Neural cell (in vitro differentiated cells): ENCODE measurements around the gene PDE1C.

Experiments
- EP300 ChIP-seq: fragments of 450-650 bp; conservative IDR thresholded peaks from 2 replicates; pipeline ENCODE4 v1.6.1; 2014; ENCODE audit warnings: antibody characterized with exemption, mild to moderate bottlenecking, moderate library complexity; ENCODE audit not compliant: poor library complexity, severe bottlenecking
- EZH2 ChIP-seq: fragments of 200-600, 300-800 bp; shearing (Covaris generic), sonication (generic); IDR thresholded peaks from 2 replicates; pipeline ENCODE4 v1.6.1; 2014; ENCODE audit warnings: antibody characterized with exemption, low read length, borderline replicate concordance, mild to moderate bottlenecking; ENCODE audit not compliant: insufficient read depth, poor library complexity, severe bottlenecking
- MXI1 ChIP-seq: fragments of 450-650 bp; conservative IDR thresholded peaks from 2 replicates; pipeline ENCODE4 v1.6.1; 2014; ENCODE audit warnings: antibody characterized with exemption, mild to moderate bottlenecking; ENCODE audit not compliant: poor library complexity, severe bottlenecking
- POLR2AphosphoS5 ChIP-seq: IDR thresholded peaks from 2 replicates; pipeline ENCODE4 v1.6.1; 2012
- RAD21 ChIP-seq: fragments of 450-650 bp; conservative IDR thresholded peaks from 2 replicates; pipeline ENCODE4 v1.6.1; 2014; ENCODE audit warnings: antibody characterized with exemption, mild to moderate bottlenecking, moderate library complexity
- SMC3 ChIP-seq: fragments of 450-650 bp; conservative IDR thresholded peaks from 2 replicates; pipeline ENCODE4 v1.6.1; 2014; ENCODE audit warnings: antibody characterized with exemption, mild to moderate bottlenecking, moderate library complexity; ENCODE audit not compliant: poor library complexity
- TF ChIP-seq, protein P1 (sequence below): fragments of 450-650 bp; IDR thresholded peaks from 2 replicates; pipeline ENCODE4 v1.5.1; 2014; ENCODE audit warnings: antibody characterized with exemption, mild to moderate bottlenecking, moderate library complexity; ENCODE audit not compliant: poor library complexity, severe bottlenecking
- TF ChIP-seq, protein P2 (sequence below): IDR thresholded peaks from 2 replicates; pipeline ENCODE4 v1.6.1; 2012; ENCODE audit warnings: borderline replicate concordance

DNA sequence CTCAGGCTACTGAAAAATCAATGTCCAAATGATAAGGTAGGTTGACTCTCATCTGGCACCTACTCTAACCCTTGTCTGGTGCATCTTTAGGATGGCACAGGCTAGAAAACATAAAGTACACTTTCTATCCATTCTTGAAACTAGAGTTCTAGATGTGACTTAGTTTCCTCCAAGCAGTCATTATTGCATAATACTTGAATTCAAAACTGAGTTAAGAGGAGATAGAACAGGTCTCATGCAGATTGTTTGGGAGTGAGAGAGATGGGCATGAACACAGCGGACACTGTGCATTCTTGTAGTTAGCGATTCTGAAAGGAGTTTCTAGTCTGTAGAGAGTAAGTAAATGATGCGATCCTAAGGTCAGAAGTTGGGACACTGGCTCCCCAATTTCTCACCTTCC is 149.2 kb downstream of the PDE1C start:
- TF ChIP-seq, protein P1, sequence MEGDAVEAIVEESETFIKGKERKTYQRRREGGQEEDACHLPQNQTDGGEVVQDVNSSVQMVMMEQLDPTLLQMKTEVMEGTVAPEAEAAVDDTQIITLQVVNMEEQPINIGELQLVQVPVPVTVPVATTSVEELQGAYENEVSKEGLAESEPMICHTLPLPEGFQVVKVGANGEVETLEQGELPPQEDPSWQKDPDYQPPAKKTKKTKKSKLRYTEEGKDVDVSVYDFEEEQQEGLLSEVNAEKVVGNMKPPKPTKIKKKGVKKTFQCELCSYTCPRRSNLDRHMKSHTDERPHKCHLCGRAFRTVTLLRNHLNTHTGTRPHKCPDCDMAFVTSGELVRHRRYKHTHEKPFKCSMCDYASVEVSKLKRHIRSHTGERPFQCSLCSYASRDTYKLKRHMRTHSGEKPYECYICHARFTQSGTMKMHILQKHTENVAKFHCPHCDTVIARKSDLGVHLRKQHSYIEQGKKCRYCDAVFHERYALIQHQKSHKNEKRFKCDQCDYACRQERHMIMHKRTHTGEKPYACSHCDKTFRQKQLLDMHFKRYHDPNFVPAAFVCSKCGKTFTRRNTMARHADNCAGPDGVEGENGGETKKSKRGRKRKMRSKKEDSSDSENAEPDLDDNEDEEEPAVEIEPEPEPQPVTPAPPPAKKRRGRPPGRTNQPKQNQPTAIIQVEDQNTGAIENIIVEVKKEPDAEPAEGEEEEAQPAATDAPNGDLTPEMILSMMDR = no peak
- TF ChIP-seq EZH2 (no peak), RAD21 (no peak), POLR2AphosphoS5 (no peak), SMC3 (no peak), EP300 (no peak), MXI1 (no peak)
- TF ChIP-seq, protein P2, sequence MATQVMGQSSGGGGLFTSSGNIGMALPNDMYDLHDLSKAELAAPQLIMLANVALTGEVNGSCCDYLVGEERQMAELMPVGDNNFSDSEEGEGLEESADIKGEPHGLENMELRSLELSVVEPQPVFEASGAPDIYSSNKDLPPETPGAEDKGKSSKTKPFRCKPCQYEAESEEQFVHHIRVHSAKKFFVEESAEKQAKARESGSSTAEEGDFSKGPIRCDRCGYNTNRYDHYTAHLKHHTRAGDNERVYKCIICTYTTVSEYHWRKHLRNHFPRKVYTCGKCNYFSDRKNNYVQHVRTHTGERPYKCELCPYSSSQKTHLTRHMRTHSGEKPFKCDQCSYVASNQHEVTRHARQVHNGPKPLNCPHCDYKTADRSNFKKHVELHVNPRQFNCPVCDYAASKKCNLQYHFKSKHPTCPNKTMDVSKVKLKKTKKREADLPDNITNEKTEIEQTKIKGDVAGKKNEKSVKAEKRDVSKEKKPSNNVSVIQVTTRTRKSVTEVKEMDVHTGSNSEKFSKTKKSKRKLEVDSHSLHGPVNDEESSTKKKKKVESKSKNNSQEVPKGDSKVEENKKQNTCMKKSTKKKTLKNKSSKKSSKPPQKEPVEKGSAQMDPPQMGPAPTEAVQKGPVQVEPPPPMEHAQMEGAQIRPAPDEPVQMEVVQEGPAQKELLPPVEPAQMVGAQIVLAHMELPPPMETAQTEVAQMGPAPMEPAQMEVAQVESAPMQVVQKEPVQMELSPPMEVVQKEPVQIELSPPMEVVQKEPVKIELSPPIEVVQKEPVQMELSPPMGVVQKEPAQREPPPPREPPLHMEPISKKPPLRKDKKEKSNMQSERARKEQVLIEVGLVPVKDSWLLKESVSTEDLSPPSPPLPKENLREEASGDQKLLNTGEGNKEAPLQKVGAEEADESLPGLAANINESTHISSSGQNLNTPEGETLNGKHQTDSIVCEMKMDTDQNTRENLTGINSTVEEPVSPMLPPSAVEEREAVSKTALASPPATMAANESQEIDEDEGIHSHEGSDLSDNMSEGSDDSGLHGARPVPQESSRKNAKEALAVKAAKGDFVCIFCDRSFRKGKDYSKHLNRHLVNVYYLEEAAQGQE = no peak
